ENCODE measurements around the gene SMIM27.
"Not testable (repeated sequence)": the region's sequence is repeated elsewhere in the genome, so short reads cannot be mapped to it uniquely, and the experiment has no call there.

Gene SMIM27

GRCh38 chr9:32552172-32552872, at the start of gene SMIM27, which contains the start of gene TOPORS:
Gene SMIM27, plus strand, starts transcription at chr9:32552327. Its CDS starts 108 bp downstream, at chr9:32552435.
Gene TOPORS, minus strand, starts transcription at chr9:32552586. Its CDS starts 150 bp downstream, at chr9:32552436.
- DNase-seq, result peak; percentile 95
- in situ Hi-C loops (cut with MboI; ENCODE audit: low pct_unique_long_range_greater_than_20kb, low sequenced_read_pairs), result no loop called here

GRCh38 chr9:32502464-32502863, 49.7 kb upstream of the SMIM27 start:
- in situ Hi-C loops (cut with MboI; ENCODE audit: low pct_unique_long_range_greater_than_20kb, low sequenced_read_pairs), result no loop called here
- no peak for DNase-seq

GRCh38 chr9:32503008-32503407, 49.1 kb upstream of the SMIM27 start:
- in situ Hi-C loops (cut with MboI; ENCODE audit: low pct_unique_long_range_greater_than_20kb, low sequenced_read_pairs), result no loop called here
- DNase-seq, result no peak

- in situ Hi-C loops (cut with MboI; ENCODE audit: low pct_unique_long_range_greater_than_20kb, low sequenced_read_pairs), result no loop called here
- DNase-seq, result no peak
Measured at GRCh38 chr9:32508728-32509127, 43.4 kb upstream of the SMIM27 start.

GRCh38 chr9:32516241-32516640, 35.9 kb upstream of the SMIM27 start:
- in situ Hi-C loops (cut with MboI; ENCODE audit: low pct_unique_long_range_greater_than_20kb, low sequenced_read_pairs), result no loop called here
- no peak for DNase-seq

GRCh38 chr9:32518276-32518675, 33.9 kb upstream of the SMIM27 start:
- in situ Hi-C loops (cut with MboI; ENCODE audit: low pct_unique_long_range_greater_than_20kb, low sequenced_read_pairs), result no loop called here
- no peak for DNase-seq

- in situ Hi-C loops (cut with MboI; ENCODE audit: low pct_unique_long_range_greater_than_20kb, low sequenced_read_pairs), result no loop called here
- DNase-seq, result no peak
Measured at GRCh38 chr9:32523910-32524309, 28.2 kb upstream of the SMIM27 start.

- DNase-seq; in situ Hi-C loops (cut with MboI; ENCODE audit: low pct_unique_long_range_greater_than_20kb, low sequenced_read_pairs): not testable (repeated sequence)
Measured at GRCh38 chr9:32524558-32524891, 27.6 kb upstream of the SMIM27 start.

- peak; percentile 41 for DNase-seq
- in situ Hi-C loops (cut with MboI; ENCODE audit: low pct_unique_long_range_greater_than_20kb, low sequenced_read_pairs), result no loop called here
Measured at GRCh38 chr9:32524892-32525708, 27.0 kb upstream of the SMIM27 start.

GRCh38 chr9:32525709-32526030, 26.5 kb upstream of the SMIM27 start:
- in situ Hi-C loops (cut with MboI; ENCODE audit: low pct_unique_long_range_greater_than_20kb, low sequenced_read_pairs), result no loop called here
- no peak for DNase-seq

GRCh38 chr9:32526041-32526706, 26.0 kb upstream of the SMIM27 start, which contains the start of gene RIGI:
Gene RIGI, minus strand, starts transcription at chr9:32526196. Its CDS starts 30 bp downstream, at chr9:32526166.
- peak; percentile 87 for DNase-seq
- in situ Hi-C loops (cut with MboI; ENCODE audit: low pct_unique_long_range_greater_than_20kb, low sequenced_read_pairs), result no loop called here

- in situ Hi-C loops (cut with MboI; ENCODE audit: low pct_unique_long_range_greater_than_20kb, low sequenced_read_pairs), result no loop called here
- DNase-seq, result no peak
Measured at GRCh38 chr9:32526707-32527048, 25.4 kb upstream of the SMIM27 start.

- DNase-seq, result no peak
- in situ Hi-C loops (cut with MboI; ENCODE audit: low pct_unique_long_range_greater_than_20kb, low sequenced_read_pairs), result no loop called here
Measured at GRCh38 chr9:32533336-32533735, 18.8 kb upstream of the SMIM27 start.

GRCh38 chr9:32533816-32534215, 18.3 kb upstream of the SMIM27 start:
- in situ Hi-C loops (cut with MboI; ENCODE audit: low pct_unique_long_range_greater_than_20kb, low sequenced_read_pairs), result no loop called here
- no peak for DNase-seq

GRCh38 chr9:32543047-32543446, 9.1 kb upstream of the SMIM27 start:
- in situ Hi-C loops (cut with MboI; ENCODE audit: low pct_unique_long_range_greater_than_20kb, low sequenced_read_pairs), result no loop called here
- no peak for DNase-seq

GRCh38 chr9:32545884-32546283, 6.2 kb upstream of the SMIM27 start:
- no peak for DNase-seq

GRCh38 chr9:32548213-32548612, 3.9 kb upstream of the SMIM27 start:
- DNase-seq; in situ Hi-C loops (cut with MboI; ENCODE audit: low pct_unique_long_range_greater_than_20kb, low sequenced_read_pairs): not testable (repeated sequence)

More at GRCh38 chr9:32545884-32546283, 6.2 kb upstream of the SMIM27 start:
- in situ Hi-C loops (cut with MboI; ENCODE audit: low pct_unique_long_range_greater_than_20kb, low sequenced_read_pairs), result no loop called here

GRCh38 chr9:32550150-32550561, 2.0 kb upstream of the SMIM27 start:
- DNase-seq, result peak; percentile 19
- in situ Hi-C loops (cut with MboI; ENCODE audit: low pct_unique_long_range_greater_than_20kb, low sequenced_read_pairs), result no loop called here

GRCh38 chr9:32550562-32551275, 1.4 kb upstream of the SMIM27 start:
- in situ Hi-C loops (cut with MboI; ENCODE audit: low pct_unique_long_range_greater_than_20kb, low sequenced_read_pairs), result no loop called here
- peak; percentile 93 for DNase-seq
